HG02798 (cell line): ENCODE data around the gene MGMT.

ENCODE experiments used
- ATAC-seq: cut with Tn5 transposase; IDR thresholded peaks from one replicate; pipeline ENCODE4 v1.9.1; 2021; ENCODE audit warnings: mild to moderate bottlenecking; ENCODE audit not compliant: unreplicated experiment, poor library complexity

Gene MGMT

DNA sequence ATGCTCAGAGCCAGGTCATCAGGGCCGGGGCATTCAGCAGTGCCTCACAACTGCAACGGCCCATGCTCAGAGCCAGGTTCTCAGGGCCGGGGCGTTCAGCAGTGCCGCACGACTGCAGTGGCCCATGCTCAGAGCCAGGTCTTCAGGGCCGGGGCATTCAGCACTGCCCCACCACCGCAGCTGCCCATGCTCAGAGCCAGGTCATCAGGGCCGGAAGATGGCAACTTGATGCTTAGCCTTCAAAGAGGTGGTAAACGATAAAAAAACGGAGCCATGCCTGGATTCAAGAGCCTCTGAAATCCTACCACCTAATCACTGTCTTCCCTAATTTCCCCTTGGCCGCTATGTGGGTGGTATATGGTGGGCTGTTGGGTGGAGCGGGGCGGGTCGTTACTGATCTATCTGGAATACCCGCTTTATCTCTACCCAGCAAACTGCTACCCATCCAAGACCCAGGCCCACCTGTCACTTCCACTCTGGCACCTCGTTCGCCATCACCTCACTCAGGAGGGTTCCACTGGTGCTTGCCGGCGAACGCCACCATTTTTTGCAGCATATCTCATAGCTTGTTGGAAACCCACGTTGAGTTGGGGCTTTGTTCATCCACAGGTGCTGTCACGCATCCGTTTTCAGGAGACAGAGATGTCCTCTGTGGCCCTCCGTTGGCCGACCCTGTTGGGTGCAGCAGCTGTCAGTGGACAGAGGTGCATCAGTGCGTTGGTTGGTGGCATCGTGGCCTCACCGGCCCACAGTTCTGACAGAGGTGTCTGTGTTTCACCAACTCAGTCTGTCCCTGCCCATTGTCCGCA lies 275.9 kb downstream of the MGMT start:
- no peak for ATAC-seq

DNA sequence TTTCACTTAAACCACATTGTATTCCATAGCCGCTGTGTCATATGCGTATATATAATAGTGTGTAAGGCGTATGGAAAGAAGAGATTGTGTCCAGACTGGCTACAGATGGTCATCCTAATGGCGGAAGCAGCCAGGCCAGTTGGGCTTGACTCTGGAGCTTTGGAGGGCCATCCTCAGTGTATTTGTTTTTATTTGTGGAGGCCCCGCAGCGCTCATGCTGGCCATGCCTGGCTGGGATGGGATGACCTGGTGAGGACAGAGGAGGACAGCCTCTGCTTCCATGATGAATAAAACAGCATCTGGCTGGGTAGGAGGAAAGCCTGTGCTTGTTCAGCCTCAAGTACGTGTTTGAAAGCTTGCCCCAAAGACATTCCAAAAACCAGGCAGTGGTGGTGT lies 276.7 kb downstream of the MGMT start:
- ATAC-seq = no peak

DNA sequence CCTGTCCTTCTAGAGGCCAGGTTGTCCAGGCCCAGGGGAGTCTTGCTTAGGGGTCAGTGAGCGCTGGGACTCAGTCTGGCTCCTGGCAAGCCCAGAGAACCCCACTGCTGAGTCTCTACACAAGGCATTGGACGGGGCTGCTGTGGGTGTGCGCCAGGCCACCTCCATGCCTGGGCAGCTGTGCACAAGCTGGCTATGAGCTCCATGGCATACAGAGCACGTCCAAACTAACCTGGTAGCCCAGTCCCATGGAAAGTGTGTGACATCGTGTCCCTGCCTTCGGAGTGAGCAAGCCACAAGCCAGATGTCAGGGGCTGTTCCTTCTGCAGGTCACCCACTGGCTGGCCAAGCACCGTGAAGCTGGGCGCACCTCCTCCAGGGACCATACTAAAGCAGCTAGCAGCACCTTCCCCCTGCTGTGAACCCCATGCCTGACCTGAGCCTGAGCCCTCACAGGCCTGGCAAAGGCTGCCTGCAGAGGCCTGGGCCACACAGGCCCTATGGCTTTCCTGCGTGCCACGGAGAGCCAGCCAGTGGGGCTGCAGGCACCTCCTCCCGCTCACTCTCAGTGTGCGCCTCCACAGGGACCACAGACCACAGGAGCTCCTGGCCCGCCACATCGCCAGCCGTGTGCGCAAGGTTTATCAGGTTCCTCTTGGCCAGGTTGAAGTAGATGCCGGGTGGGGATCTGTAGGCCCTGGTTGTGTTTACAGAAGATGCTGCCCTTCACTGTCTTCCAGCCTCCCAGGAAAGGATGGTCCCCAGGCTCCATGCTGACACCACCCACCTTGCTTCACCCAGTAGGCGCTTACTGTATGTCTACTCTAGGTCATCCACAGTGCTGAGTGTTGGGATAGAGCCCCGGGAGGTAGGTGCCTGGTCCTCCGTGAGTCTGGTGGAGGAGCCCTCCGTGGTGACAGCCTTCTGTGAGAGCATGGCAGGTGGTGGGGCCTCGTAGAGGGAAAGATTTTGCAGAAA lies 277.4 kb downstream of the MGMT start:
- ATAC-seq = no peak

DNA sequence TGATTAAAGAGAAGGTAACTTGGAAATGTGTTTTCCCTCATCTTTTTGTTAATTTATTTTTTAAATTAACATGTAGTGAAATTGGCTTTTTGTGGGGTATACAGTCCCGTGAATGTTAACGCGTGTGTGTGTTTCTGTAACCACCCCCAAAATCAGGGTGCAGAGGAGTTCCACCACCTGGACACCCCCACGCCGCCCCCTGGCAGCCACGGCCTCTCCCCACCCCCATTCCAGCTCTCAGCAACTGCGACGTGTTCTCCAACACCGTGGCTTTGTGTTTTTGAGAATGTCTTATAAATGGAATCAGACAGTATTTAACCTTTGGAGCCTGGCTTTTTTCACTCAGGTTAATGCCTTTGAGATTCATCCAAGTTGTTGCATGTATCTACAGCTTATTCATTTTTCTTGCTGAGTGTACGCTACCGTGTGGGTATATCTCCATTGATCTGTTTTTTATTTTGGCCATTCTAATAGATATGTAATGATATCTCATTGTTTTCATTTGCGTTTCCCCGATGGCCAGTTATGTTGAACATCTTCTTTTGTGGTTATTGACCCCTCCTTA lies 278.2 kb downstream of the MGMT start:
- ATAC-seq = no peak

DNA sequence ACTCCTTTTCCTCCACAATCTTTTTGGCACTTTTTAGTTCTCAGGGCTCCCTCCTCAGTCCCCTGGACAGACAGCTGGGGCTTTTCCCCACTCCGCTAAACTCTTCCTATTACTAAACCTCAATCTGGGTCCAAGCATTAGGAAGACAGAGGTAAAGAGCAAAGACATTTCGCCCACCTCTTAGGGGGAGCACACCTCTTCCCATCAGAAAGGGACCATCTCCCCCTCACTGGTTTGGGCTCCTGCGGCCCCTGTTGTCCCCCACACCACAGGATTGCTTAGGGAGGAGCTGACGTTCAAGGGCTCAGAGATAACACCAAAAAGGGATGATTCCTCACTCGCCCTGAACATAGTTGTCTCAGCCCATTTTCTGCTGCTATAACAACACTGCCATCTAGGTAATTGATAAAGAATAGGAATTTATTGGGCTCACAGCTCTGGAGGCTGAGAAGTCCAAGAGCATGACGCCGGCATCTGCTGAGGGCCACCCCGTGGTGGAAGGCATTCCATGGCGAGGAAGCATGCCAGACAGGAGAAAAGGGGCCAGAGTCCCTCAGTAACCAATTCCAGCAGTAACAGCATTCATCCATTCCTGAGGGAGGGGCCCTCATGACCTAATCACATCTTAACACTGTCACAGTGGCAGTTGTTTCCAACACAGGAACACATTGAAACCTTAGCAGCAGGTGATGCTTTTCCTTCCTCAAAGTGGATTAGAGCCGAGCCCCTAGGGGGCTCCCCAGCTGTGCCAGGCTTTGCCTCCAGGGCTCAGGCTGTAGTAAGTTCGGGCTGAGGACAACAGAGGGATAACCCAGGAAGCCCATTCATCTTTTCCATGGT lies 287.4 kb downstream of the MGMT start:
- ATAC-seq = no peak

DNA sequence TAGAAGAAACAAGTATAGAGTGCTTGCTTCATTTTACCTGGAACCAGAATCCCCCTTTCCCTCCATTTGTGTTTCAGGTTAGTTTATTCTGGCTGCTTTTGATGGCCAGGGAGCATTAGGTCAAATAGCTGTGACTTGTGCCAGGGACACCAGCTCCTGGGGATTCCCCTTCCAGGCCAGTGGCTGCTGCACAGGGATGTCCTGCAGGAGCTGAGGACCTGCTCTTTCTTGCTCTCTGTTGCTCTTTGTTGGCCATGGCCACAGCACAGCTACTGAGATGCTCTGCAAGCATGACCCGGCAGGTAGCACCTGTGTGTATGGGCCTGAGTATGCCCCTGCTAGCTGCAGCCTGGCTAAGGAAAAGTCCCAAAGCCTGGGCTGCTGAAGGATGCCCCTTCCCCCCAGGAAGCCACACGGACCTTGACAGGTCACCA lies 288.1 kb downstream of the MGMT start:
- ATAC-seq = no peak

DNA sequence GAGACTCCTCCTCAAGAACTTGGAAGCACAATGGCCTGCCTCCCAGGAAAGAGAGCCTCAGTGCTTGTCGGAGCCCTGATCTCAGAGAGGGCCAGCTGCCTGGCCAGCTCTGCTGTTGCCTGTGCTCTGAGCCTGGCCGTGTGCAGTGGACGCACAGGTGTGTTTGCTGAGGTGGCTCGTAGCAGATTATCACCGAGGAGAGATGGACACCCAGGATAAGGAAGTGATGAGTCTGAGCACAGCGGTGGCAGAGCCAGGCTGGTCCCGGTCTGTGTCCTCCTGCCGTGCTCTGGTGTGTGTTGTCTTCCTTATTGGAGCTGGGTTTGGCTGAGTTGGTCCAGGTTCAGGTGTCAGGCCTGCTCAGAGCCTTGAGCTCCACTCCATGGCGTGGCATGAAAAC lies 288.6 kb downstream of the MGMT start:
- no peak for ATAC-seq

DNA sequence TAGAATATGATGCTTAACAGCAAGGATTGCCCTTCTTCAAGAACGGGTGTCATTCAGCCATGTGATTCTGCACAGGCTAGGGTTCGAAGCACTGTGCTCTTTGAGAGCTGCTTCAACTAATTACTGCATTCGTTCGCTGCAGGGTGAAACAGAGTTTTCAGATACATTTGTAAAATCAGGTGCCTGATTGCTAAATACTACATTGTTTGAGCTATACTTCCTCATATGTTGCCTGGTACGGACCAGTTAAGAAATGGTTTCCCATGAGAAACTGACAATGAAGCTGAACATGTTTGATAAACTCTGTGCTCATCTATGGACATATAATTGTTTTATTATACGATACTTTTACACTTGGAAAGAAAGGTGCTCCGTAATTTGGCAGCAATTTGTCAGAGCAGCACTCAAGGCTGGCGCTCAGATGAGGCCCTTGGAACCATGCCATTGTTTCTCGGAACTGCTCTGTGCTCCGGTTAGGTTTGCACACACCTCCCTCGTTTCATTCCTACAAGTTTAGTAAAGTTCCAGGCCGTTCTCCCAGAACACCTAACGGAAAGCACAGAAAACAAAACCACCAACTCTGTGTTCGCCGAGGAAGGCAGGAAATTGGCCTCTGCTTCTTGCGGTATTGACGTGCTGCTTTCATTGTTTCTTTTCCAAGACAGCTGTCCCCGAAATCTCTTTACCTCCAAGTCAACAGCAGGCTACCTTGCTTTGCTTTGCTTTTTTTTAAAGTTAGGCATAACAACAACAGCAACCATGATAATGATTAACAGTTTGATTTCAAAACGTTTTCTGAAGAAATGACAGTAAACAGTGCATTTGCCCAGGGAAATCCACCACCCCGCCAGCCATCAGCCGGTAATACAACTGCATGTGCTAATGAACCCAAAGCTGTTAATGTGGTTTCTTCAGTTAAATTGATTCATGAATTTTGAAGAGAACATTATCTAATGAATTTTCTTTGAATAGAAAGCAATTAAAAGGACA lies 290.2 kb downstream of the MGMT start:
- no peak for ATAC-seq

DNA sequence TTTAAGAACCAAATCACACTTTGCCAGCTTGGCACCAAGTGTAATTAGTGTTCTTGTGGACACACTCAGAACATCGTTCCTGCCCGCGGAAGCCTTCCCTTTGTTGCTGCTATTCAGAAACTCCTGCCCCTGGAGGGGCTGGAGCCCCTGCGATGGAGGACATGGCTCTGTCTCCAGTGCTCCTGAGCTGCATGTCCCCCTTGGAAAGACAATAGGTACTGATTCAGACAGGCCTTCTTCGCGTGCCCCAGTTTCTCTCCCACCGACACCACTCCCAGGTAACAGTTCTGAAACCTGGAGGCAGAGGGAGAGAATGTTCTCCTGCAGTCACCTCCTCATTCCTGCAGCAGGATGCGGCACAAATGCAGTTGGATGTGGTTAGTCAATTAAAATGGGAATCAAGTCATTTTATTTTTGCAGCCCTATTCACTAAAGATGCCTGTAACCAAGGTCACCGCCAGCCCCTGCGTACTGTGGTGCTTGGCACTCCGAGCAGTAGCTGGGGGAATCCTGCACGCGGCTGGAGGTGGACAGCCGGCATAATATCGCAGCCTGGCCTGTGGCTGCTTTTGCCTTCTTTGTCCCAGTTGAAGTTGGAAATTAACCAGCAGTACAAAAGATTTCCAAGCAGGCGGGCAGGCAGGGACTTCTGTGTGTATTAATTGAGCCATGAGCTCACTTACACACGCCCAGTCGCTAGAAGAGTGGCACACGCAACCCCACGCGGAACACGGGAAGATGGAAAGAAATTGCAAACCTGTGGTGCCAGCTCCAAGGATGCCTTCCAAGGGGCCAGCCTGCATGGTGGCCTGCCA lies 291.4 kb downstream of the MGMT start:
- ATAC-seq = no peak

DNA sequence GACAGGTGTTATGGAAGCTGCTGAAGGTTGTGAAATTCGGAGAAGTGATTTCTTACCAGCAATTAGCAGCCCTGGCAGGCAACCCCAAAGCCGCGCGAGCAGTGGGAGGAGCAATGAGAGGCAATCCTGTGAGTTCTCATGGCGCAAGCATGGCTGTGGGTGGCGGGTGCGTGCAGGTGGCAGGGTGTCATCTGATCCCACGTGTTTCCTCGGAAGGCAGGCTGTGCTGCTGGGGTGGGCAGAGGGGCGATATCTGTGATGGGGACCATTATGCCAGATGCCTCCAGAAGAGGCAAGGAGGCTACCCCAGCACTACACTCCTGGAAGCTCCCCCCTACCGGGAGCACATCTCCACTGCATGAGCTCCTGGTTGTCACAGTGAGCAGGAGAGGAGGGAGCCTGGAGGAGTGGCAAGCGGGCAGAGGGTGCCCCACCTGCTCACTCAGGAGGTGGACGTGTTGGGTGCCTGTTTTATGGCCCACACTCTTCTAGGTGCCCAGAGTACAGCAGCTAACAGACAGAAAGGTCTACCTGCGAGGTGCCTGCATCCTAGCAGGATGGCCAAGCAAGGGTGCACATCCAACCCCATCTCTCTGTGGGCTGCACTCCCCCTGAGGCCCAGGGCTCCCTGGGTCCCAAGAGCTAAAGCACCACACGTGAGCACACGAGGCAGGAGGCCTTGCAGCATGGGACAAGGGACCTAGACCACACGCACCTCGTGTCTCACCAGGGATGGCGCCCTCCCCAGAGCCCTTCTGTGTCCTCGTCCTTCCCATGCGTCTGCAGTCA lies 292.4 kb downstream of the MGMT start:
- ATAC-seq = no peak

DNA sequence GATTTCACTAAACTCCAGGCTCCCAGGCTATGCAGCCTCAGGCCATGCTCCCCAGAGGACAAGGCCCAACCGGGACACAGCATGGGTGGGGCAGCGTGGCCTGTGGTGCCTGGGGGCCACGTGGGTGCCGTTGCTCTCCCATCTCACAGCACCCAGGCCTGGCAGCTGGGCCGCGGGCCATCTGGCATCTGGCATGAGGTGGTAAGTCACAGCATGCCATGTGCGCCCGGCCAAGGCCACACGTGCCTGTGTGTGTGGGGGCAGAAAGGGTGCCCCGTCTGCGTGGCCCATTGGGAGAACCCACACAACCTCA lies 292.9 kb downstream of the MGMT start:
- ATAC-seq = no peak

DNA sequence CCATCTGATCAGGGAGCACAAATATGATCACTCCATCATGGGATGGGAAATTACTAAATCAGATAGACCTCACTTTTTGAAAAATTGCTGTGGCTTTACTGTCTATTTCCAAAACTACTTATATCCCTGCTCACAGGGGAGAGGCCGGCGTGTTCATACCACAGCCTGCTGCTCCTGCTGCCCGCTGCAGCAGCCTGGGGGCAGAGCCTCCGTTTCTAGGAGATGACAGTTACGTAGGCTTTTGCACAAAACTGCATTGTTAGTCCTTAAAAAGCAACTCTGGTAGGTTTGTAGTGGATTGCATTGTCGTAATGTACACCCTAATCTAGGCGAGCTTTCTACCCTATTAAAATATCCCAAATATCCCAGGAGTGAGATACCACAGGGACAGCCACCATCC lies 293.4 kb downstream of the MGMT start:
- no peak for ATAC-seq

DNA sequence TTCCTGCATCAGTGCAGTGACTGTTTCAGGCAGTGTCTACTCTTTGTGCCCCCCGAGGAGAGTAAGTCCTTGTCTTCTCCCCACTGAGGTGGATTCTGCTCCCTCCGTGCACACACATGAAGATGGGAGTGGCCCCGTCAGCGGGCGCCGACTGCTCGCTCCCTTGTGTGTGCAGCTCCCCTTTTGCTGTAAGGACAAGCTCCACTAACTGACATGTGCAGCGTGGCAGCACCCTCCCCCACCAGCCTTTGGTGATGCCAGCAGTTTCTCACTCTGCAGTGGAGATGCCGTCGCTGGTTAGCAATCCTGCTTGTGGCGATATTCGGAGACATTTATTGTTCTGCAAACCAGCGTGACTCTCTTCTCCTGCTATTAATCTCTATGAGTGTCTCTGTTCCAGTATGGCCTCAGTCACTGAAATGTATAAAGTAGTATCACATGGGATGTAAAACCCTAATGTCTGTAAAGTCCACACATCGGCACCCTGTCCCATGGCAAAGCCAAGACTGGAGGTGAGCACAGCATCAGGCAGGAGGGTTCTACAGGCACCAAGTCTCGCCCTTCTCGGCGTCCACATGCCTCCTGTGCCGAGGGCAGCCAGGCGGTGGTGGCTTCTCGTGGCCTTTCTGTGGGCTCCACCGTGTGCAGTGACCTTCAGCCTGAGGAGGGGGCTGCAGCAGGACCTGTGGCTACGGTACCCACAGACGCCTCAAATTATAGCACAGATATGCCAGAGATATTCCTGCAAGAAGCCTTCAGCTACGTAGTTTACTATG lies 294.3 kb downstream of the MGMT start:
- no peak for ATAC-seq

DNA sequence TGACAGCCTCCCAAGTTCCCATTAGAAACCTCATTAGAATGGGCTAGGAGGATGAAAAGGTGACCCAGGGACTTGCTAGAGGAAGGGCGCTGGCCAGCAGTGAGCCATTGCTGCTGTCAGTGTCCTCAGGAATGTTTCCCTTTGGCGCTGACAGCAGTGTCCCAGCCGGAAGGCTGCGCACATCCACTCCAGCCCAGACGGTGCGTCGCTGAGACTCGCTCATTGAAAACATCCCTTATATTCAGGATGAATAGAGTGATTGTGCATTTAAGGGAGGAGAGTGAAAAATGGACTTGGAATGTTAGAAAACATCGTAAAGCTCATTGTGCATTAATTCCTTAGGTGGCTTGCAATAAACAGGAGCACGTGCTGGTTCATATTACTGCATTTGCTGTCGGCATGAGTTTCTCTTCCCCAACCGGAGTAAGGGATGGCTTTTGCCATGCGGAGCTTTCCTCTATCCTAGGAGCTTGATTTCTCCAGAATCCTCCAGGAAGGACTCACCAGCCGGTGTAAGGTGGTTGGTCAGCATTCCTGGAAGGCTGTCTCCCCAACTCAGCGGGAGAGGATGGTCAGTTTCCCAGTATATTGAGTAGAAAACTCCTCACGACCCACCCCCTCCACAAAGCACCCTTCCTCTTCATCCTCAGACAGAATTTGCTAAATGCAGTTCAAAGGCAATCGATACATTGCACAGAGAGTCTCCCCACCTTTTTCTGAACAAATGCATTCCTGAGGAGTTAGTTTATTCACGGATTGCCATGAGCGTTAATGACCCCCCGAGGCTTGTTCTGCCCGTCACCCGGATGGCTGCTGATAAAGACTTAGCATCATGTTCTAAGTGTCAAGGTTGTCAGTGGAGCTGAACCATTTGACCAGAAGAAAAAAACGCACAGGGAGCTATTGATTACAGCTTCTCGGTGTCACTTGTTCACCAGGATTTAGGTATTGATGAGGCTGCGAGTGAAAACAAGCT lies 295.2 kb downstream of the MGMT start:
- no peak for ATAC-seq

DNA sequence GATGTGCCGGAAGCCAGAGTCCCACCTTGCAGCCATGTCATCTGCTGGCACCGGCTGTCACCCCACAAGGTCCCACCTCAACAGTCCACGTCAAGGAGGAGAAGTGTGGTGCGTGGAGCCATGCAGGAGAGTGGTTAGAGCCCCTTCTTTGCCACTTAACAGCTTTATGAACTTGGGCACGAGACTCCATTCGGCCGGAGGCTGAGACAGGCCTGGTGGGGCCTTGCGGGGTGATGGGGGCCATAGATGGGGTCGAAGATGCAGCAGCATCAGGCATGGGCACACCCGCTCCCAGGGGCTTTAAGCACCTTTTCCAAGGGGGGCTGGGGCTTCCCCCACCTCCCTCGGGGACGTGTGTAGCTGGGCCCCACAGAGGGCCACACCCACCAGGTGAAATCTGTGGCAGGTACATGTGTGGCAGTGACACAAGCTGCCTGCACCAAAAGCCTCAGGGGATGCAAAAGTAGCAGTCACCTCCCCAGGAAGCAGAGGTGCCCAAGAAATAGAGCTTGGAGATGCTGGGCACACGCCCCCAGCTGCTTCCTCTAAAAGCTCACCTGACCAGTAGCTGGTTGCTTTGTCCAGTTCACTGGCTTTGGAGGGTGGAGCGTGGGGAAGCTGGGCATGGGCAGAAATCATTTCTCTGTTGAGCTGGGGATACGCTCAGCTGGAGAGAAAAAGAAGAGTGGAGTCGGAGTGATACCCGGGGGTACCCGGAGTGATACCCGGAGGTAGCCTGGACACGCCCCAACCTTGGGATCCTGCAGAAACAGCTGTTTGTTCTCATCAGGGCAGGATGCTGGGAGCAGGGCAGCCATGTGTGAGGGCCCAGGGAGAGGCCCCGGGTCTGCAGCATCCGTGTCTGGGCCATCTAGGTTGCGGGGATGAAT lies 297.2 kb downstream of the MGMT start:
- no peak for ATAC-seq
